Lower lobe of right lung (tissue), 2 donors: Measurements from ENCODE around the gene GRHL1. TPM values are rescaled to one million over a fixed set of nuclear protein-coding genes. Genes with fewer than 3 reads are reported as not detected.
A peak's percentile ranks its signal among the peaks of the same experiment; 100 is the strongest.

ENCODE experiments used
- ATAC-seq, 2 donors: fragments of 200-7000 bp; cut with Tn5 transposase; one replicate each; pipeline ENCODE4 v1.9.1; 2020 to 2022; ENCODE audit warnings: mild to moderate bottlenecking in 2 of 2, moderate library complexity in 2 of 2
- DNase-seq: peaks from one replicate; pipeline ENCODE4 v3.0.0-alpha.2; 2020
- H3K27ac ChIP-seq: fragments of 200-600 bp; one replicate; pipeline ENCODE4 v1.8.0; 2022
- H3K27me3 ChIP-seq: fragments of 200-600 bp; one replicate; pipeline ENCODE4 v1.8.0; 2022; ENCODE audit warnings: low read depth
- H3K36me3 ChIP-seq: fragments of 200-600 bp; one replicate; pipeline ENCODE4 v1.8.0; 2022; ENCODE audit warnings: mild to moderate bottlenecking
- H3K4me1 ChIP-seq: fragments of 200-600 bp; one replicate; pipeline ENCODE4 v1.8.0; 2022
- H3K4me3 ChIP-seq: fragments of 200-600 bp; one replicate; pipeline ENCODE4 v1.8.0; 2022; ENCODE audit warnings: mild to moderate bottlenecking
- H3K9me3 ChIP-seq: fragments of 200-600 bp; one replicate; pipeline ENCODE4 v1.8.0; 2022
- CTCF ChIP-seq: fragments of 200-600 bp; IDR thresholded peaks from one replicate; pipeline ENCODE4 v1.8.0; 2022; ENCODE audit warnings: antibody characterized with exemption, mild to moderate bottlenecking
- intact Hi-C: fragments of 100-400 bp; cut with DNase I; formaldehyde crosslinking; loops from one replicate; pipeline ENCODE4 v1.11.0; 2022
- total RNA-seq: library from RNA; stranded (reverse); fragmentation: NEBNext Ultra II Directional; extraction: Animal tissue kit (Norgen Biotek cat#: 25700); gene quantifications from one replicate; pipeline ENCODE4 v1.2.1, GENCODE V29; 2021
- donor health status: DM: no; HTN: yes; CAD: no; lungs with severe emphysema.

Gene GRHL1
- total RNA-seq, 1 donor from 2014 or later: 6.5 TPM

GRCh38 chr2:9981655-9982054, 30.2 kb downstream of the GRHL1 start:
- no peaks in the 10 kb centered on the region for H3K36me3 ChIP-seq
- intact Hi-C loops: loop anchor here (10.0 kb wide), 1 partner anchor 63 kb away; the partner anchor contains the start of gene KLF11
- H3K27ac ChIP-seq: no peak overlapping the region
- TF ChIP-seq CTCF: no peak
- H3K4me1 ChIP-seq: peaks cover 23% of the 10 kb centered on the region
- ATAC-seq: no peak
- H3K9me3 ChIP-seq: no peaks in the 10 kb centered on the region
- no peak for DNase-seq
- H3K27me3 ChIP-seq: no peaks in the 10 kb centered on the region
- H3K4me3 ChIP-seq: no peak overlapping the region

GRCh38 chr2:9982248-9982647, 30.8 kb downstream of the GRHL1 start:
- Histone ChIP-seq H3K4me1 (peaks cover 23% of the 10 kb centered on the region), H3K27ac (no peak overlapping the region), H3K36me3 (no peaks in the 10 kb centered on the region), H3K27me3 (no peaks in the 10 kb centered on the region), H3K4me3 (no peak overlapping the region), H3K9me3 (no peaks in the 10 kb centered on the region)
- intact Hi-C loops: loop anchor here (10.0 kb wide), 1 partner anchor 63 kb away; the partner anchor contains the start of gene KLF11
- ATAC-seq: no peak
- no peak for TF ChIP-seq CTCF
- no peak for DNase-seq

- intact Hi-C loops: loop anchor here (10.0 kb wide), 1 partner anchor 62 kb away; the partner anchor contains the start of gene KLF11
- TF ChIP-seq CTCF: no peak
- Histone ChIP-seq H3K27me3 (no peaks in the 10 kb centered on the region), H3K9me3 (no peaks in the 10 kb centered on the region), H3K4me1 (peaks cover 23% of the 10 kb centered on the region), H3K27ac (no peak overlapping the region), H3K4me3 (no peak overlapping the region), H3K36me3 (no peaks in the 10 kb centered on the region)
- DNase-seq: no peak
- no peak for ATAC-seq
These were observed 31.4 kb downstream of the GRHL1 start for GRCh38 chr2:9982891-9983290.

- H3K27me3 ChIP-seq: no peaks in the 10 kb centered on the region
- no peak for ATAC-seq
- no peaks in the 10 kb centered on the region for H3K9me3 ChIP-seq
- H3K27ac ChIP-seq: no peak overlapping the region
- H3K4me1 ChIP-seq: peaks cover 23% of the 10 kb centered on the region
- no peaks in the 10 kb centered on the region for H3K36me3 ChIP-seq
- intact Hi-C loops: loop anchor here (10.0 kb wide), 1 partner anchor 61 kb away; the partner anchor contains the start of gene KLF11
- H3K4me3 ChIP-seq: no peak overlapping the region
- no peak for DNase-seq
- no peak for TF ChIP-seq CTCF
These were observed 32.1 kb downstream of the GRHL1 start for GRCh38 chr2:9983401-9984216.

GRCh38 chr2:9984217-9984739, 32.8 kb downstream of the GRHL1 start:
- ATAC-seq: peak; percentile 78 to 84
- Histone ChIP-seq H3K9me3 (no peaks in the 10 kb centered on the region), H3K4me1 (peaks cover 23% of the 10 kb centered on the region), H3K27ac (no peak overlapping the region), H3K4me3 (no peak overlapping the region), H3K36me3 (no peaks in the 10 kb centered on the region), H3K27me3 (no peaks in the 10 kb centered on the region)
- intact Hi-C loops: loop anchor here (10.0 kb wide), 1 partner anchor 61 kb away; the partner anchor contains the start of gene KLF11
- peak; percentile 76 for TF ChIP-seq CTCF
- DNase-seq: no peak
